K562 (cell line): ENCODE data around the gene RNF32. TPM values are rescaled to one million over a fixed set of nuclear protein-coding genes. Genes with fewer than 3 reads are reported as not detected.

Experiments
- ATAC-seq: fragments of 200-7000 bp; cut with Tn5 transposase; 3 replicates; pipeline ENCODE4 v1.9.1; 2020; ENCODE audit warnings: moderate library complexity
- BruUV-seq: library from RNA; stranded (reverse); fragments of 400-500 nt; replicated peaks from 2 replicates; lab custom pipeline; 2021; lab: Mats Ljungman, UMichigan
- CTCF ChIA-PET: fragments of 300-600 bp; formaldehyde crosslinking; extraction: SDS; loops from one replicate; lab custom pipeline; 2021; ENCODE audit warnings: low intra/inter-chr PET ratio; lab: Yijun Ruan, JAX
- POLR2A ChIA-PET: fragments of 300-600, 350-650 bp; sonication (Branson Sonifier 250); formaldehyde crosslinking; extraction: SDS; loops from one replicate; lab custom pipeline; 2021; ENCODE audit warnings: antibody characterized with exemption, inconsistent platforms; lab: Yijun Ruan, JAX
- DNase-seq, 4 experiments: peaks; one replicate each; pipeline versions ENCODE4 v3.0.0 to v3.0.0-alpha.2; 2011 to 2018; ENCODE audit warnings: low spot score in 3 of 4, mixed read lengths in 3 of 4; ENCODE audit errors: extremely low read depth in 1 of 4
- FAIRE-seq: peaks from 2 replicates; lab custom pipeline; 2011; peaks lifted over from hg19 to GRCh38; lab: Jason Lieb, UNC
- H2AFZ ChIP-seq: 2 replicates; pipeline ENCODE4 v1.6.0; 2011; ENCODE audit warnings: low read depth, low read length, control low read depth, inconsistent platforms
- H3K27ac ChIP-seq: fragments of 200-600 bp; 3 replicates; pipeline ENCODE4 v1.8.0; 2011; ENCODE audit warnings: low read depth, mild to moderate bottlenecking, control low read depth, inconsistent platforms, low read length, moderate library complexity, mixed read lengths; ENCODE audit errors: extremely low read depth
- H3K27me3 ChIP-seq, 2 experiments: fragments of 300-600 bp in 1 of 2; 2 replicates in 1 of 2; 3 replicates in 1 of 2; pipeline versions ENCODE4 v1.6.0 to v1.8.0; 2011; ENCODE audit warnings: inconsistent platforms in 2 of 2, low read length in 2 of 2, mild to moderate bottlenecking in 1 of 2, mixed read lengths in 1 of 2, moderate library complexity in 1 of 2; ENCODE audit not compliant: control insufficient read depth in 2 of 2, insufficient read depth in 2 of 2
- H3K36me3 ChIP-seq: fragments of 300-600 bp; 3 replicates; pipeline ENCODE4 v1.8.0; 2011; ENCODE audit warnings: mild to moderate bottlenecking, low read length, inconsistent platforms; ENCODE audit not compliant: control insufficient read depth, insufficient read depth
- H3K4me1 ChIP-seq, 2 experiments: fragments of 200-600 bp in 1 of 2; replicated peaks in 1 of 2; 2 replicates in 1 of 2; 3 replicates in 1 of 2; pipeline versions ENCODE4 v1.5.1 to v1.8.0; 2011; ENCODE audit warnings: inconsistent platforms in 2 of 2, low read length in 2 of 2, mild to moderate bottlenecking in 1 of 2, mixed read lengths in 1 of 2, moderate library complexity in 1 of 2; ENCODE audit not compliant: control insufficient read depth in 2 of 2, insufficient read depth in 2 of 2
- H3K4me2 ChIP-seq: 2 replicates; pipeline ENCODE4 v1.6.1; 2011; ENCODE audit warnings: low read length, control low read depth, inconsistent platforms, mixed read lengths; ENCODE audit not compliant: insufficient read depth
- H3K4me3 ChIP-seq: fragments of 200-600 bp; sonication (generic), shearing (Covaris generic); 2 replicates; pipeline ENCODE4 v1.5.1; 2016; ENCODE audit warnings: control low read depth, inconsistent platforms
- H3K79me2 ChIP-seq: fragments of 200-600 bp; 3 replicates; pipeline ENCODE4 v1.8.0; 2011; ENCODE audit warnings: low read length, inconsistent platforms; ENCODE audit not compliant: control insufficient read depth, insufficient read depth
- H3K9ac ChIP-seq, 2 experiments: 2 replicates each; pipeline versions ENCODE4 v1.6.0 to v1.6.1; 2011; ENCODE audit warnings: low read depth in 2 of 2, low read length in 2 of 2, control low read depth in 1 of 2, inconsistent platforms in 1 of 2, mild to moderate bottlenecking in 1 of 2, mixed read lengths in 1 of 2; ENCODE audit not compliant: insufficient read depth in 1 of 2
- H3K9me1 ChIP-seq: one replicate; pipeline ENCODE4 v1.6.0; 2011; ENCODE audit warnings: inconsistent platforms, mild to moderate bottlenecking, low read length, moderate library complexity; ENCODE audit not compliant: control insufficient read depth, insufficient read depth
- H3K9me3 ChIP-seq: replicated peaks from 2 replicates; pipeline ENCODE4 v1.5.1; 2011; ENCODE audit warnings: low read depth, low read length, inconsistent platforms; ENCODE audit not compliant: control insufficient read depth, insufficient read depth
- H4K20me1 ChIP-seq: replicated peaks from 2 replicates; pipeline ENCODE4 v1.6.1; 2011; ENCODE audit warnings: low read length, inconsistent platforms, mixed read lengths; ENCODE audit not compliant: control insufficient read depth, insufficient read depth
- EHMT2 ChIP-seq: fragments of 450-650 bp; IDR thresholded peaks from 2 replicates; pipeline ENCODE4 v1.6.1; 2018; ENCODE audit warnings: antibody characterized with exemption
- EP300 ChIP-seq: IDR thresholded peaks from 2 replicates; pipeline ENCODE4 v1.6.1; 2012; ENCODE audit warnings: low read length, improper control_type of control experiment
- HDAC8 ChIP-seq: fragments of 450-650 bp; IDR thresholded peaks from 2 replicates; pipeline ENCODE4 v1.6.1; 2016; ENCODE audit warnings: mild to moderate bottlenecking, missing genetic modification characterization, moderate library complexity, missing compliant biosample characterization
- MECOM ChIP-seq: fragments of 250-450 bp; sonication (Bioruptor Pico); IDR thresholded peaks from 2 replicates; pipeline ENCODE4 v1.8.0; 2022; ENCODE audit warnings: inconsistent platforms
- NCOA2 ChIP-seq, 2 experiments: fragments of 450-650 bp; IDR thresholded peaks; 2 replicates each; pipeline ENCODE4 v1.6.1; 2018; ENCODE audit warnings: mild to moderate bottlenecking in 2 of 2, moderate library complexity in 1 of 2; ENCODE audit not compliant: partially characterized antibody in 2 of 2
- NCOA4 ChIP-seq: fragments of 450-650 bp; IDR thresholded peaks from 2 replicates; pipeline ENCODE4 v1.6.1; 2018; ENCODE audit warnings: mild to moderate bottlenecking; ENCODE audit not compliant: partially characterized antibody
- POLR2G ChIP-seq: fragments of 200-400 bp; formaldehyde crosslinking; IDR thresholded peaks from 2 replicates; pipeline ENCODE4 v1.6.1; 2017; ENCODE audit warnings: low read depth, mild to moderate bottlenecking, antibody characterized with exemption, low read length, moderate library complexity
- RBM22 ChIP-seq: fragments of 200-400 bp; formaldehyde crosslinking; IDR thresholded peaks from 2 replicates; pipeline ENCODE4 v1.6.1; 2018; ENCODE audit warnings: low read length, low read depth; ENCODE audit not compliant: poor library complexity, severe bottlenecking
- SAFB ChIP-seq: fragments of 200-400 bp; formaldehyde crosslinking; IDR thresholded peaks from 2 replicates; pipeline ENCODE4 v1.6.1; 2017; ENCODE audit warnings: low read depth, low read length, borderline replicate concordance
- SMARCE1 ChIP-seq: fragments of 450-650 bp; IDR thresholded peaks from 2 replicates; pipeline ENCODE4 v1.7.1; 2016; ENCODE audit warnings: mild to moderate bottlenecking
- TAF15 ChIP-seq: fragments of 200-400 bp; formaldehyde crosslinking; IDR thresholded peaks from 2 replicates; pipeline ENCODE4 v1.6.1; 2017; ENCODE audit warnings: mild to moderate bottlenecking, low read depth, low read length, moderate library complexity
- ZNF583 ChIP-seq: fragments of 250-450 bp; sonication (Bioruptor Pico); IDR thresholded peaks from 2 replicates; pipeline ENCODE4 v1.4.0; 2020
- ZNF696 ChIP-seq: fragments of 250-450 bp; sonication (Bioruptor Pico); conservative IDR thresholded peaks from 2 replicates; pipeline ENCODE4 v1.4.0; 2020; ENCODE audit warnings: mild to moderate bottlenecking, moderate library complexity
- WGBS: fragments of 100-300 bp; shearing (Covaris generic); methylation state at CpG from one replicate; pipeline ENCODE4 v1.1.6; 2016; ENCODE audit warnings: low coverage, mixed read lengths; ENCODE audit not compliant: insufficient coverage; ENCODE audit errors: missing lambda C conversion rate; 5-methylcytosine and 5-hydroxymethylcytosine counted together
- in situ Hi-C: fragments of 300-500 bp; cut with MboI; formaldehyde crosslinking; loops from 4 replicates; pipeline ENCODE4 v1.15.0; 2018; ENCODE audit warnings: inconsistent platforms, mixed read lengths
- intact Hi-C: fragments of 100-400 bp; cut with micrococcal nuclease; formaldehyde crosslinking; loops from 2 replicates; pipeline ENCODE4 v1.14.2; 2022
- polyA plus RNA-seq, 8 experiments: library from polyadenylated mRNA; depleted of rRNA in 4 of 8; stranded (reverse) in 5 of 8; unstranded in 3 of 8; fragments of >200 nt; fragmentation: Nextera tagmentation in 2 of 8; fragmentation: Illumina TruSeq in 1 of 8; extraction: Ambion mirVana in 2 of 8; extraction: Trizol in 1 of 8; gene quantifications; 2 replicates each; pipeline versions ENCODE4 v1.2.1 to v1.2.3, GENCODE V29; 2011 to 2014; ENCODE audit warnings: inconsistent platforms in 1 of 8, missing spikeins in 1 of 8
- total RNA-seq, 7 experiments: library from RNA; depleted of rRNA in 6 of 7; stranded (reverse); fragments of >200 nt in 6 of 7; fragmentation: Illumina TruSeq in 2 of 7; extraction: Trizol in 2 of 7; gene quantifications; 2 replicates each; pipeline versions ENCODE4 v1.2.1 to v1.2.3, GENCODE V29; 2011 to 2021; ENCODE audit warnings: low replicate concordance in 1 of 7
- TF ChIP-seq, protein P1 (sequence below): fragments of 250-450 bp; sonication (Bioruptor Pico); IDR thresholded peaks from 2 replicates; pipeline ENCODE4 v1.5.0; 2021

Gene RNF32
- total and polyA plus RNA-seq, 9 of the 15 experiments (the other 6 are each of a cell fraction or from before 2014, with no cell fraction given): 2.6 to 7.0 (median 4.6) TPM

GRCh38 chr7:156668130-156668741, 27.7 kb downstream of the RNF32 start:
- CTCF ChIA-PET: no interaction called here
- in situ Hi-C loops: no loop called here
- POLR2A ChIA-PET: interaction anchor here (2.1 kb wide), 1 partner anchor 14 kb away, joined by 9 read pairs; no protein-coding TSS in a partner anchor
- H3K9ac ChIP-seq: no peak overlapping the region; a peak in 1 of 4 replicates
- no peaks in the 10 kb centered on the region for H3K9me1 ChIP-seq
- H3K27ac ChIP-seq: no peak overlapping the region
- no peaks in the 10 kb centered on the region for H3K27me3 ChIP-seq
- H3K4me3 ChIP-seq: no peak overlapping the region
- WGBS: 93% methylated on average over 13 of the region's 13 CpGs
- BruUV-seq: no TSS peak
- DNase-seq (no peak), FAIRE-seq (no peak), ATAC-seq (peak; percentile 12; the same call in 2 of the 3 replicates)
- H3K9me3 ChIP-seq: no peaks in the 10 kb centered on the region
- no peak for TF ChIP-seq ZNF583 (CRISPR knock-in tag)
- TF ChIP-seq POLR2G: 0 out of 2 replicates have a peak, but pooled peaks have one; percentile 17
- H3K4me2 ChIP-seq: no peak overlapping the region
- no peaks in the 10 kb centered on the region for H4K20me1 ChIP-seq
- no peak overlapping the region for H2AFZ ChIP-seq
- H3K36me3 ChIP-seq: peaks cover 35% of the 10 kb centered on the region; the same call in 1 of the 3 replicates
- intact Hi-C loops: no loop called here
- no peaks in the 10 kb centered on the region for H3K79me2 ChIP-seq
- peaks cover 0 to 10% of the 10 kb centered on the region in 2 experiments; a peak in 2 of 5 replicates for H3K4me1 ChIP-seq

- intact Hi-C loops (no loop called here), in situ Hi-C loops (no loop called here)
- no peak overlapping the region for H3K4me3 ChIP-seq
- DNase-seq (no peak), ATAC-seq (no peak), FAIRE-seq (no peak)
- 94% methylated on average over 19 of the region's 19 CpGs for WGBS
- peaks cover 35% of the 10 kb centered on the region; the same call in 1 of the 3 replicates for H3K36me3 ChIP-seq
- H3K9me1 ChIP-seq: no peaks in the 10 kb centered on the region
- H3K9me3 ChIP-seq: no peaks in the 10 kb centered on the region
- CTCF ChIA-PET: no interaction called here
- H2AFZ ChIP-seq: no peak overlapping the region
- no peaks in the 10 kb centered on the region for H4K20me1 ChIP-seq
- H3K4me1 ChIP-seq: peaks cover 0 to 10% of the 10 kb centered on the region in 2 experiments; a peak in 2 of 5 replicates
- no peak overlapping the region for H3K27ac ChIP-seq
- H3K79me2 ChIP-seq: no peaks in the 10 kb centered on the region
- H3K4me2 ChIP-seq: no peak overlapping the region
- peak overlapping the region in 1 of 2 experiments; percentile 15; a peak in 1 of 4 replicates for H3K9ac ChIP-seq
- no peaks in the 10 kb centered on the region for H3K27me3 ChIP-seq
- POLR2A ChIA-PET: interaction anchor here (0.5 to 2.1 kb wide), 3 partner anchors 10 to 16 kb away, joined by 3 to 9 read pairs (median 3); no protein-coding TSS in a partner anchor
- no TSS peak for BruUV-seq
- TF ChIP-seq, protein P1, sequence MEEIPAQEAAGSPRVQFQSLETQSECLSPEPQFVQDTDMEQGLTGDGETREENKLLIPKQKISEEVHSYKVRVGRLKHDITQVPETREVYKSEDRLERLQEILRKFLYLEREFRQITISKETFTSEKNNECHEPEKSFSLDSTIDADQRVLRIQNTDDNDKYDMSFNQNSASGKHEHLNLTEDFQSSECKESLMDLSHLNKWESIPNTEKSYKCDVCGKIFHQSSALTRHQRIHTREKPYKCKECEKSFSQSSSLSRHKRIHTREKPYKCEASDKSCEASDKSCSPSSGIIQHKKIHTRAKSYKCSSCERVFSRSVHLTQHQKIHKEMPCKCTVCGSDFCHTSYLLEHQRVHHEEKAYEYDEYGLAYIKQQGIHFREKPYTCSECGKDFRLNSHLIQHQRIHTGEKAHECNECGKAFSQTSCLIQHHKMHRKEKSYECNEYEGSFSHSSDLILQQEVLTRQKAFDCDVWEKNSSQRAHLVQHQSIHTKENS (CRISPR knock-in tag): no peak
- no peak for TF ChIP-seq EHMT2
- no peak for TF ChIP-seq NCOA2 (IDR thresholded peaks at IDR 0.05; ENCODE audit: partially characterized antibody in 2 of 2)
- no peak for TF ChIP-seq TAF15
- no peak for TF ChIP-seq SMARCE1
- no peak for TF ChIP-seq MECOM (CRISPR knock-in tag)
- no peak for TF ChIP-seq HDAC8 (tag)
- peak; percentile 33; the same call in 1 of the 2 replicates for TF ChIP-seq POLR2G
- peak; percentile 13 for TF ChIP-seq RBM22
- no peak for TF ChIP-seq ZNF696 (CRISPR knock-in tag)
- TF ChIP-seq SAFB: no peak
- no peak for TF ChIP-seq NCOA4
- TF ChIP-seq EP300: no peak
Observed at GRCh38 chr7:156669035-156669828, 28.7 kb downstream of the RNF32 start.
